Measurements from ENCODE around the gene CCDC60. TPM values are rescaled to one million over a fixed set of nuclear protein-coding genes. Genes with fewer than 3 reads are reported as not detected.

CCDC60 gene
- total and polyA plus RNA-seq, 2 of the 13 experiments (the other 11 are each of a cell fraction or from before 2014, with no cell fraction given): not detected

DNA sequence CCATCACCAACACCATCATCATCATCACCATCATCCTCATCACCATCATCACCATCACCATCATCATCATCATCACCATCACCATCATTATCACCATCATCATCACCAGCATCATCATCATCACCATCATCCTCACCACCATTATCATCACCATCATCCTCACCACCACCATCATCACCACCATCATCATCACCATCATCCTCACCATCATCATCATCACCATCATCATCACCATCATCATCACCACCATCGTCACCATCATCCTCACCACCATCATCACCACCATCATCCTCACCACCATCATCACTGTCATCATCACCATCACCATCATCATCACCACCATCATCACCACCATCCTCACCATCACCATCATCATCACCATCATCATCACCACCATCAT lies 146.0 kb downstream of the CCDC60 start:
- no peaks in the 10 kb centered on the region for H3K36me3 ChIP-seq (replicated peaks in 1 of 2; ENCODE audit: control insufficient read depth in 1 of 2, insufficient read depth in 2 of 2, low read length in 2 of 2)
- in situ Hi-C loops (cut with HindIII; ENCODE audit: extremely low pct_ligation_motif_present, low pct_unique_long_range_greater_than_20kb) (no loop called here), intact Hi-C loops (cut with micrococcal nuclease; ENCODE audit: unreplicated experiment) (no loop called here)
- no peak overlapping the region for H3K4me3 ChIP-seq (replicated peaks in 1 of 3; ENCODE audit: insufficient read depth in 1 of 3, low read depth in 2 of 3, low read length in 3 of 3)
- no peak for ATAC-seq
- ChIA-PET CTCF (ENCODE audit: low intra/inter-chr PET ratio, low total read pairs) (no interaction called here), POLR2A (no interaction called here)
- no peak for DNase-seq (ENCODE audit: low spot score)
- H3K27me3 ChIP-seq (ENCODE audit: control insufficient read depth in 1 of 2, insufficient read depth in 2 of 2, low read length in 2 of 2): no peaks in the 10 kb centered on the region
- H2AFZ ChIP-seq (ENCODE audit: low read length): no peak overlapping the region
- no peak overlapping the region for H3K9ac ChIP-seq (ENCODE audit: insufficient read depth, low read depth, low read length)
- no peaks in the 10 kb centered on the region for H4K20me1 ChIP-seq (ENCODE audit: insufficient read depth, low read length)
- no peaks in the 10 kb centered on the region for H3K9me3 ChIP-seq (ENCODE audit: low read length)
- H3K27ac ChIP-seq (ENCODE audit: extremely low read length, insufficient read depth, low read length): no peak overlapping the region
- no peaks in the 10 kb centered on the region for H3K79me2 ChIP-seq (ENCODE audit: insufficient read depth, low read length)
- 0% methylated on average over 1 of the region's 1 CpG for whole genome bisulfite sequencing (ENCODE audit: low lambda C conversion rate)
- BruUV-seq (replicated peaks): no TSS peak
- TF ChIP-seq FOXP1 (IDR thresholded peaks at IDR 0.05): 0 out of 2 replicates have a peak, but pooled peaks have one; percentile 3
- TF ChIP-seq FOXP1 (CRISPR knock-in tag; IDR thresholded peaks at IDR 0.05): no peak
- TF ChIP-seq FOXK2 (IDR thresholded peaks at IDR 0.05): peak; percentile 4; the same call in 1 of the 2 replicates
- no peak for TF ChIP-seq GLI4 (CRISPR knock-in tag; IDR thresholded peaks at IDR 0.05; ENCODE audit: borderline replicate concordance)
- peak; percentile 16; the same call in 1 of the 2 replicates for TF ChIP-seq ATF7 (IDR thresholded peaks at IDR 0.05)
- TF ChIP-seq ATF7 (CRISPR knock-in tag; IDR thresholded peaks at IDR 0.05): no peak
- peak; percentile 98 for TF ChIP-seq CREB1 (IDR thresholded peaks at IDR 0.05)
- TF ChIP-seq CREB1 (CRISPR knock-in tag; IDR thresholded peaks at IDR 0.05): no peak
- H3K4me2 ChIP-seq (ENCODE audit: low read depth, low read length): no peak overlapping the region
- no peaks in the 10 kb centered on the region for H3K4me1 ChIP-seq (ENCODE audit: insufficient read depth, low read length)
- FAIRE-seq: no peak

DNA sequence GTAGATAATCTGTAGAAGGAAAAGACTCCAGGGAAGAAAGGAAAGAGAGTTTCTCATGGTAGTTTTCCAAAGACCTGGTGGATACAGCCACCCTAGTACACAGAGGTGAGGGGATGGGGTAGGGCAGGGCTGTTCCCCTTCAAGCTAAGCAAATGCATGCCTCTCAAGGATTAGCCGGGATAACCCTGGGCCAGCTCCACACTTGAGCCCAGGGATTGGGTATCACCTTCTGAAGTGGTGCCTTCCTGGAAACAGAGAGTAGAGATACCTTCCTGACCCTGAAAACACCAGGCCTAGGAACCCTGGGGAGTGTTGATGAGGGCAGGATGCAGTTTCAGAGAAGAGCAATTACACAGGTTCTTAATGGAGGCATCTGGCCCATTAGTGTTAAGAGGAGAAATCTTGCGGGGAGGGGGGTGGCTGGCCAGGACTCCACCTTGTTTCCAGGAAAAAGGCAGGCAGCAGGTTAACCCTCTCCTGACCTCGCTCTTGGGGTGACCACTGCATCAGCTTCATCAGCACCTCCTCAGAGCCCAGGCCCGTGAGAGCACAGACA lies 152.1 kb downstream of the CCDC60 start:
- H2AFZ ChIP-seq (ENCODE audit: low read length): no peak overlapping the region
- BruUV-seq (replicated peaks): no TSS peak
- no peaks in the 10 kb centered on the region for H3K9me3 ChIP-seq (ENCODE audit: low read length)
- H3K27me3 ChIP-seq (ENCODE audit: control insufficient read depth in 1 of 2, insufficient read depth in 2 of 2, low read length in 2 of 2): no peaks in the 10 kb centered on the region; a peak in 1 of 5 replicates
- H3K36me3 ChIP-seq (replicated peaks in 1 of 2; ENCODE audit: control insufficient read depth in 1 of 2, insufficient read depth in 2 of 2, low read length in 2 of 2): no peaks in the 10 kb centered on the region
- H3K79me2 ChIP-seq (ENCODE audit: insufficient read depth, low read length): no peaks in the 10 kb centered on the region
- no peak for FAIRE-seq
- ChIA-PET CTCF (ENCODE audit: low intra/inter-chr PET ratio, low total read pairs) (no interaction called here), POLR2A (no interaction called here)
- H3K4me1 ChIP-seq (ENCODE audit: insufficient read depth, low read length): no peaks in the 10 kb centered on the region
- no peak overlapping the region for H3K9ac ChIP-seq (ENCODE audit: insufficient read depth, low read depth, low read length)
- WGBS (ENCODE audit: low lambda C conversion rate): 5% methylated on average over 4 of the region's 4 CpGs
- in situ Hi-C loops (cut with HindIII; ENCODE audit: extremely low pct_ligation_motif_present, low pct_unique_long_range_greater_than_20kb): no loop called here
- H3K4me3 ChIP-seq (replicated peaks in 1 of 3; ENCODE audit: insufficient read depth in 1 of 3, low read depth in 2 of 3, low read length in 3 of 3): no peak overlapping the region
- no peaks in the 10 kb centered on the region for H4K20me1 ChIP-seq (ENCODE audit: insufficient read depth, low read length)
- ATAC-seq: no peak
- intact Hi-C loops (cut with micrococcal nuclease; ENCODE audit: unreplicated experiment): no loop called here
- no peak for DNase-seq (ENCODE audit: low spot score)
- no peak overlapping the region for H3K4me2 ChIP-seq (ENCODE audit: low read depth, low read length)
- H3K27ac ChIP-seq (ENCODE audit: extremely low read length, insufficient read depth, low read length): no peak overlapping the region
- TF ChIP-seq GFI1 (CRISPR knock-in tag; IDR thresholded peaks at IDR 0.05; ENCODE audit: borderline replicate concordance) (no peak), FLYWCH1 (CRISPR knock-in tag; IDR thresholded peaks at IDR 0.05) (no peak), CEBPG (CRISPR knock-in tag; IDR thresholded peaks at IDR 0.05) (no peak), ZNF207 (IDR thresholded peaks at IDR 0.05; ENCODE audit: borderline replicate concordance) (no peak), TCF7L2 (IDR thresholded peaks at IDR 0.05; ENCODE audit: low read depth, low read length) (no peak), THAP11 (CRISPR knock-in tag; IDR thresholded peaks at IDR 0.05) (no peak), EP300 (IDR thresholded peaks at IDR 0.05; ENCODE audit: low read depth in 2 of 2, low read length in 2 of 2) (no peak), EP300 (CRISPR knock-in tag; IDR thresholded peaks at IDR 0.05; ENCODE audit: borderline replicate concordance) (no peak)
- TF ChIP-seq, protein P1, sequence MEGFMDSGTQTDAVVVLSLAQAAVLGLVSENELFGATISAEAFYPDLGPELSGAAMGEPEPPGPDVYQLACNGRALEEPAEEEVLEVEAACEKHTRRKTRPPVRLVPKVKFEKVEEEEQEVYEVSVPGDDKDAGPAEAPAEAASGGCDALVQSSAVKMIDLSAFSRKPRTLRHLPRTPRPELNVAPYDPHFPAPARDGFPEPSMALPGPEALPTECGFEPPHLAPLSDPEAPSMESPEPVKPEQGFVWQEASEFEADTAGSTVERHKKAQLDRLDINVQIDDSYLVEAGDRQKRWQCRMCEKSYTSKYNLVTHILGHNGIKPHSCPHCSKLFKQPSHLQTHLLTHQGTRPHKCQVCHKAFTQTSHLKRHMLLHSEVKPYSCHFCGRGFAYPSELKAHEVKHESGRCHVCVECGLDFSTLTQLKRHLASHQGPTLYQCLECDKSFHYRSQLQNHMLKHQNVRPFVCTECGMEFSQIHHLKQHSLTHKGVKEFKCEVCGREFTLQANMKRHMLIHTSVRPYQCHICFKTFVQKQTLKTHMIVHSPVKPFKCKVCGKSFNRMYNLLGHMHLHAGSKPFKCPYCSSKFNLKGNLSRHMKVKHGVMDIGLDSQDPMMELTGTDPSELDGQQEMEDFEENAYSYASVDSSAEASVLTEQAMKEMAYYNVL (CRISPR knock-in tag; IDR thresholded peaks at IDR 0.05; ENCODE audit: borderline replicate concordance): no peak
- TF ChIP-seq, protein P2, sequence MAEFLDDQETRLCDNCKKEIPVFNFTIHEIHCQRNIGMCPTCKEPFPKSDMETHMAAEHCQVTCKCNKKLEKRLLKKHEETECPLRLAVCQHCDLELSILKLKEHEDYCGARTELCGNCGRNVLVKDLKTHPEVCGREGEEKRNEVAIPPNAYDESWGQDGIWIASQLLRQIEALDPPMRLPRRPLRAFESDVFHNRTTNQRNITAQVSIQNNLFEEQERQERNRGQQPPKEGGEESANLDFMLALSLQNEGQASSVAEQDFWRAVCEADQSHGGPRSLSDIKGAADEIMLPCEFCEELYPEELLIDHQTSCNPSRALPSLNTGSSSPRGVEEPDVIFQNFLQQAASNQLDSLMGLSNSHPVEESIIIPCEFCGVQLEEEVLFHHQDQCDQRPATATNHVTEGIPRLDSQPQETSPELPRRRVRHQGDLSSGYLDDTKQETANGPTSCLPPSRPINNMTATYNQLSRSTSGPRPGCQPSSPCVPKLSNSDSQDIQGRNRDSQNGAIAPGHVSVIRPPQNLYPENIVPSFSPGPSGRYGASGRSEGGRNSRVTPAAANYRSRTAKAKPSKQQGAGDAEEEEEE (CRISPR knock-in tag; IDR thresholded peaks at IDR 0.05; ENCODE audit: borderline replicate concordance): no peak
- TF ChIP-seq, protein P3, sequence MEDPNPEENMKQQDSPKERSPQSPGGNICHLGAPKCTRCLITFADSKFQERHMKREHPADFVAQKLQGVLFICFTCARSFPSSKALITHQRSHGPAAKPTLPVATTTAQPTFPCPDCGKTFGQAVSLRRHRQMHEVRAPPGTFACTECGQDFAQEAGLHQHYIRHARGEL (CRISPR knock-in tag; IDR thresholded peaks at IDR 0.05): no peak
